Small intestine (tissue), 7 donors: ENCODE data around the gene BMP5. TPM values are rescaled to one million over a fixed set of nuclear protein-coding genes. Genes with fewer than 3 reads are reported as not detected.

ENCODE experiments used
- DNase-seq, 2 donors: peaks; one replicate each; pipeline versions ENCODE4 v3.0.0 to v3.0.0-alpha.2; 2013
- FAIRE-seq: peaks from 2 replicates; lab custom pipeline; 2012; peaks lifted over from hg19 to GRCh38; lab: Jason Lieb, UNC
- H3K27ac ChIP-seq, 3 donors: one replicate each; pipeline ENCODE4 v1.5.1; 2013; ENCODE audit warnings: low read length in 2 of 3, mild to moderate bottlenecking in 2 of 3, control low read depth in 1 of 3, inconsistent platforms in 1 of 3, low read depth in 1 of 3, moderate library complexity in 1 of 3
- H3K27me3 ChIP-seq, 3 donors: one replicate each; pipeline ENCODE4 v1.6.1; 2013; ENCODE audit warnings: low read length in 3 of 3, inconsistent platforms in 1 of 3; ENCODE audit not compliant: control insufficient read depth in 3 of 3, insufficient read depth in 3 of 3
- H3K36me3 ChIP-seq, 3 donors: one replicate each; pipeline ENCODE4 v1.6.1; 2013; ENCODE audit warnings: low read length in 3 of 3, inconsistent platforms in 1 of 3, low read depth in 1 of 3, mild to moderate bottlenecking in 1 of 3, moderate library complexity in 1 of 3; ENCODE audit not compliant: control insufficient read depth in 3 of 3, insufficient read depth in 2 of 3
- H3K4me1 ChIP-seq, 3 donors: one replicate each; pipeline ENCODE4 v1.6.1; 2013; ENCODE audit warnings: low read length in 2 of 3, inconsistent platforms in 1 of 3, low read depth in 1 of 3, mild to moderate bottlenecking in 1 of 3, moderate library complexity in 1 of 3; ENCODE audit not compliant: control insufficient read depth in 3 of 3, insufficient read depth in 2 of 3
- H3K4me3 ChIP-seq, 3 donors: one replicate each; pipeline ENCODE4 v1.5.1; 2013; ENCODE audit warnings: low read length in 3 of 3, control low read depth in 1 of 3, inconsistent platforms in 1 of 3, low read depth in 1 of 3, mild to moderate bottlenecking in 1 of 3, moderate library complexity in 1 of 3
- H3K9me3 ChIP-seq, 2 donors: one replicate each; pipeline ENCODE4 v1.6.1; 2013; ENCODE audit warnings: low read depth in 1 of 2, low read length in 1 of 2; ENCODE audit not compliant: control insufficient read depth in 2 of 2, insufficient read depth in 1 of 2
- WGBS, 3 donors: extraction: QIAGEN DNeasy Blood & Tissue Kit; methylation state at CpG; one replicate each; pipeline ENCODE4 v1.1.7; 2013; 5-methylcytosine and 5-hydroxymethylcytosine counted together
- polyA plus RNA-seq, 4 donors: library from polyadenylated mRNA; stranded (reverse) in 3 of 4; unstranded in 1 of 4; fragments of 200-250 nt in 3 of 4; fragments of 120-200 nt in 1 of 4; gene quantifications; one replicate each; pipeline versions ENCODE4 v1.2.1 to v1.2.3, GENCODE V29; 2013
- donor health status: healthy with polysubstance abuse.
- donor health status: control.
- donor health status: control.
- donor health status: Bipolar disorder and iron deficiency.
- donor health status: healthy.

Gene BMP5
- polyA plus RNA-seq, 4 donors, result 1.8 to 26.2 (median 1.9) TPM; not detected in 1

DNA sequence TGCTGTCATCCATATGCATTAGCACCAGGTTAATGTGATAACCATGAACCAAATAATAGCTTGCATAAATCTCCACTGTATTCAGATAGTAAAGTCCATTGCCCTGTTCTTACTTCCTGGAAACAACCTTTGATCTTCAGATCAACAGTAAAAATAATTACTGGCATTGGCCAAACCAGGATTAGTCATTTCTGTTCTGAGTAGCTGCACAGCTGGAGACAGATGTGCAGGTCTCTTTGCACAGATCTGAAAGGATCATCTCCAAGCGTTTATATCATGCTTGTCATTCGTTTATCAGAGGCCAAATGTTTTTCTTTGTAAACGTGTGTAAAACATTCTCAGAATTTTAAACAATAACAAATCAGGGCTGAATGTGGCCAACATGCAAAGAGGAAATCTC lies 162.0 kb downstream of the BMP5 start:
- Histone ChIP-seq H3K36me3 (no peaks in the 10 kb centered on the region), H3K27ac (no peak overlapping the region), H3K4me1 (peaks cover 0 to 4% (median 0%) of the 10 kb centered on the region in 3 donors), H3K4me3 (no peak overlapping the region), H3K27me3 (no peaks in the 10 kb centered on the region), H3K9me3 (no peaks in the 10 kb centered on the region)
- DNase-seq, result peak; percentile 45 to 69
- 7 to 20% (median 8%) methylated on average over 3 of the region's 3 CpGs for WGBS, 3 donors
- FAIRE-seq, result no peak

DNA sequence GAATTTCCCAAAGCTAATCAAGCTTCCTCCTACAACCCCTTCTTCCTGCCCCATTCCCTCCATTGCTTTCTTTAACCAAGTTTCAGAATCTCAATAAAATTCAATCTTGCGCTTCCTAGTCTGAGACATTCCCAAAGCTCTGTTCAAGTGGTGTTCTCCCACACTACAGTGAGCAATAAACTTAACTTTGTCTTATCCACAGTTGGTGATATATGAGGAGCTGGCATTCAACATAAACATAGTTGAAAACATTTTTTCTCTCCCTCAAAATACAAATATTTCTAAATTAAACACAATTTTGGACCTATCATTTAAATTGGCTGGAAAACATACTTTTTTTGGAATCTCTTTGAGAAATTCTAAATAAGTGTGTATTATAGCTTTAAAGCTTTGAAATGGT lies 166.7 kb downstream of the BMP5 start:
- FAIRE-seq (no peak), DNase-seq (no peak)
- no peaks in the 10 kb centered on the region for H3K36me3 ChIP-seq
- H3K4me1 ChIP-seq, result peaks cover 0 to 4% (median 0%) of the 10 kb centered on the region in 3 donors
- H3K4me3 ChIP-seq, result no peak overlapping the region
- WGBS, 3 donors, result 88 to 94% (median 89%) methylated on average over 1 of the region's 1 CpG
- H3K27me3 ChIP-seq, result no peaks in the 10 kb centered on the region
- H3K9me3 ChIP-seq, result peaks cover 0 to 5% of the 10 kb centered on the region in 2 donors
- H3K27ac ChIP-seq, result no peak overlapping the region

DNA sequence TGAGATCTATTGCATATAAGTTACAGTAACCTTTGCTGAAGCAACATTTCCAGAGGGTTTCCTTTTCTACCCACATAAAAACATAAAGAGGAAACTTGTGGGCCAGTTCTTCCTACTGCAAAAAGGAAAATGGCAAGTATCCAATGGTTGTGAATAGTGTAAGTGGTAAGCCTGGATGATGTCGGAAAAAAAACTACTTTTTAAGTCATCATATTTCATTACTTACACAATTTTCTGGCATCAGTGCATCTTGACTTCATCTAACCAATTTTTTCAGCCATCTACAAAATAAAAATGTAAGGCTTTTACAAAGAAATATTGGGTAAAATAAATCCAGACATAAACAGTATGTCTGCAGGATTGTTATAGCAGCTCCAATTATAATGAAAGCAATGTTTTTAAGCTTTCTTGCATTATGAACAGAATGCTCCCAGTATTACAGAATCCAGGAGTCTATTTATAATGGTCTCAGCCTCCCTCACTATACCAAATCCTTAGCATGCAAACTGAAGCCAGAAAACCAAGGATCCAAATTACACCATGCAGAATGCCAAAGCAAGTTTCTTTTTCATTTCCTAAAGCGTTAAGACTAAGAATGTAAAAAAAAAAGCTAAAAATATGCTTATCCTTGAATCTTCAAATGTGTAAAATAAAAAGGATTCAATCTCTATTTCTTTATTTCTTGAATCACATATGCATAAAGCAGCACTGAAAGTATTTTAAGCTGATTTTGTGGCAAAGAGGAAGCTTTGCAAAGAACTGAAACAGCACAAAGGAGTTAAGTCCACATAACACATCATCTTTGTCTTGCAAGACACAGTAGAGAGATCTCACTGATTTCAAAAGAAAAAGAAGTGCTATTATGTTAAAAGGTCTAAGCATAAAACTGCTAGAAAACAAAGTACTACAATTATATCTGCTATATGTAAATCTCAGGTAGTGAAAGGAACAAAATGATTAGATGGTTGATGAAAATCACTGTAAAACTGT lies 169.6 kb downstream of the BMP5 start:
- FAIRE-seq (no peak), DNase-seq (no peak)
- Histone ChIP-seq H3K4me3 (no peak overlapping the region), H3K36me3 (no peaks in the 10 kb centered on the region), H3K4me1 (no peaks in the 10 kb centered on the region), H3K9me3 (peaks cover 0 to 5% of the 10 kb centered on the region in 2 donors), H3K27ac (no peak overlapping the region), H3K27me3 (no peaks in the 10 kb centered on the region)
- 53 to 87% (median 82%) methylated on average over 2 of the region's 2 CpGs for WGBS, 3 donors

DNA sequence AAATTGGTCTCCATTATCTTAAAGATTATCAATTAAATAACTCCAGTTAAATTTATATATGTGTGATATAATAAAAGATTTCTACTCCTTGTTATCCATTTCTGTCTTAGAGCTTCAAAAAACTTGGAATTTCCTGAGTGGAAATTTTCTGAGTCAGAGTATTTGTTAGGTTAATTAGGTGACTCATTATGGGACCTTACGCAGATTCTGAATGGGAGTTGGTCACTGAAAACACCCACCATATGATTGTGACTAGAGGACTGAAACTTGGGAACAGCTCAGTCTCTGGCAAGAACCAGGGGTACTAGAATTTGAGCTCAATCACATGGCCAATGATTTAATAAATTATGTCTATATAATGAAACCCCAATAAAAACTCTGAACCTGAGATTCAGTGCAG lies 171.0 kb downstream of the BMP5 start:
- H3K9me3 ChIP-seq, result peaks cover 0 to 5% of the 10 kb centered on the region in 2 donors
- no peak overlapping the region for H3K27ac ChIP-seq
- WGBS, 3 donors, result 75 to 83% (median 81%) methylated on average over 1 of the region's 1 CpG
- H3K27me3 ChIP-seq, result no peaks in the 10 kb centered on the region
- H3K4me1 ChIP-seq, result no peaks in the 10 kb centered on the region
- no peak overlapping the region for H3K4me3 ChIP-seq
- FAIRE-seq, result no peak
- DNase-seq, result no peak
- no peaks in the 10 kb centered on the region for H3K36me3 ChIP-seq
